HG03378 (cell line): Measurements from ENCODE around the gene ASB8.
"Not testable (repeated sequence)": the region's sequence is repeated elsewhere in the genome, so short reads cannot be mapped to it uniquely, and the experiment has no call there.

Source experiments
- ATAC-seq: cut with Tn5 transposase; IDR thresholded peaks from one replicate; pipeline ENCODE4 v1.9.1; 2021; ENCODE audit warnings: mild to moderate bottlenecking, moderate library complexity; ENCODE audit not compliant: unreplicated experiment

The ASB8 gene

DNA sequence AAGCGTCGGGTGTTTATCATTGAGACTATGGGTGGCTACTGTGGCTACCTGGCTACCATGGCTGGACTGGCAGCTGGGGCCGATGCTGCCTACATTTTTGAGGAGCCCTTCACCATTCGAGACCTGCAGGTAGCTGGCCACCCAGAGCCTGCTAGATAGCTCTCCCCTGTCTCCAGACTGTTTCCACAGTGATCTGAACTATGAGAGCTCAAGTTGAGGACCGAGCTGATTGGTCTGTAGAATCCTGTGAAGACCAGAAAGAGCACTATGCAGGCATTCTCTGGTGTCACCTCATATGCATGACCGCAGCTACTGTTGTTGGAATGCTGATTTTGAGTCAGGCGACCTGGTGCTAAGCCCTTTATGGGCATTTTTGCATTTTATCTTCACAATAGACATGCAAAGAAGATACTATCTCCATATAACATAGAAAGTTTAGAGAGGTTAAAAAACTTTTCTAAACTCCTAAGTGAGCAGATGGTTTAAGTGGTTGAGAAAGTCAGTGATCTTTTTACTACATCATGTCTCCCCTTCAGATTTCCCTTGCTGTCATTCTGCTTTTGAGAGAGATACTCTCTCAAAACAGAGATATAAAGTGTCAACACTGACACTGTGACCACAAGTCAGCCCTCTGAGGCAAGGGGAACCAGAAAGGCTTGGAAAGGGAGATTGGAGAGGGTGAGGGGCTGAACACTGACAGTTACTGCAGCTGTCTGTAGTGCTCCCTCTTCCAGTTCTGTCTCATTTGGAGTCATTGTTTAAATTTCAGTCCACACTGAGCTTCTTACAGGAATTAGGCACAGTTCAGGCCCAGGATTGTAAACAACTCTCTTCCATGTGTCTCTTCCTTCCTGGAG lies 14.3 kb downstream of the ASB8 start:
- ATAC-seq = no peak

DNA sequence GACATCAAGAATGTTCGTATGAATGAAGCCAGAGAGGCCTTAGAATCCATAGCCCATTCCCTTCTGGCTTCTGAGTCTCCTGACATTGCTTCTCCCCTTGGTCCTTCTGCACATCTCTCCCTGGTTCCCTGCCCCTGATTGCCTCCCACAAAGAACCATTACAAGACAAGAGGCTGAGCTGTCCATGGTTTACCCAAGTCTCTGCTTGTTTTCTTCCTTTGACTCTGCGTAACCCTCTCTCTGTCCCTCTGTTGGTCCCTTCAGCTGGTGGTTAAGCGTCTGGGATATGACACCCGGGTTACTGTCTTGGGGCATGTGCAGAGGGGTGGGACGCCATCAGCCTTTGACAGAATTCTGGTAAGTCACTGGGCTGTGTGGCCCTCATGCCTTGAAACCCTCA lies 22.3 kb downstream of the ASB8 start:
- ATAC-seq = no peak

DNA sequence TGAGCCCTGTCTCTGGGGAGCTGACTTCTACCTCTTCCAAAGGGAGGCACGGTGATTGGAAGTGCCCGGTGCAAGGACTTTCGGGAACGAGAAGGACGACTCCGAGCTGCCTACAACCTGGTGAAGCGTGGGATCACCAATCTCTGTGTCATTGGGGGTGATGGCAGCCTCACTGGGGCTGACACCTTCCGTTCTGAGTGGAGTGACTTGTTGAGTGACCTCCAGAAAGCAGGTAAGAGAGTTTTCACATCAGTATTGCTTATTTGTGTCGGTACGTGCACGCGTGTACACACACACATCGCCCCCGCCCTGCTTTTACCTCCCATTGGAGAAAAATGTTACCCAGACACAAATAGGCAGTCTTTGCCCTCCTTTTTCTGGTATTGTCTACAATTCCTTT lies 24.5 kb downstream of the ASB8 start:
- no peak for ATAC-seq

DNA sequence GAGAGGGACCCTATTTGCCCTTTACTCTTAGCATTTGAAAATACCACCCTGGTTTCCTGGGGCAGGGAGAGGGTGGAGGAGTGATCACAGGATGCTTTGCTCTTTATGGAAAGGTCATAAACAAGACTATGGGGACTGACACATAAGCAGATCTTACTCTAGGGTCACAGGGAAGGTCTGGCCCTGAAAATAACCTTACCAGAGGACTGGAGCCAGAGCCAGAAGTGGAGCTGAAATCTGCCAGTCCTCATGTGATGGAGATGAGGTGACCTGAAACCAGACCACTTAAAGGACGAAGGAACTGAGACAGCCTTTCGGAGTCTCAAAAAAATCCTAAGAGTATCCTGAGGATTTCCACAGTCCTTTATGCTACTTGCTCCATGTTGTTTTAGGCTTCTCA lies 25.8 kb downstream of the ASB8 start:
- ATAC-seq = no peak

DNA sequence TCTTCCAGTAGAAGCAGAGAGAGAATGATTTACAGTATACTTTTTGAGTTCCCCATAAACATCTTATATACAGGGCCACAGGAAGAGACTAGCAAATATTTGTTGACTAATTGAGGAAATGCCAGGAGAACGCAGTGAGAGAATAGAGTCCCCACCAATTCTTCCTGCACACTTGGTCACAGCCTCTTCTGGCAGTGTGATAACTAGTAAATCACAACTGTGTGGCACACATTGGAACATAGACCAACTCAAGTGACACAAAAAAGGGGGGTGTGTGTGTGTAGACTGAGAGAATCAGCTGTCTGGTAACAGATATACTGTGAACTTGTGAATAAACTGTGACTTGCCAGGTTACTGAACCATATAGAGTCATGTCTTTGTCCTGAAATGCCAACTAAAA lies 27.9 kb downstream of the ASB8 start:
- ATAC-seq = no peak

DNA sequence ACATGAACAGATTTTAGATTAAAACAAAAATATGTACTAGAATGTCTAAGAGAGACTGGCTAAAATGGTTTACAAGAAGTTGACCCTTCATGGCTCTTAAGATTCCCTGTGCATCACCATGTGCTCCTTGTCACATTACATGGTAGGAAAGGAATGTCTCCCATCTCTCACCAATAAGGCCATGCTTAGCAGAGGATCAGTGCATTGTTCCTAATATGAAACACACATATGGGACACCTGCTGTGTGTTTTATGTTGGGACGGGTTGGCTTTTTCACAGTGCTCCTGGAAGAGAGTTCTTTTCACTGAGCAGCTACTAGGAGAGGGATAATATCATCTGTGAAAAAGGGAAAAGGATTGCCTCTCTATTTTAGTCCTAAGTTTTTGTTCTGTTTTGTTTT lies 28.5 kb downstream of the ASB8 start:
- ATAC-seq = no peak

DNA sequence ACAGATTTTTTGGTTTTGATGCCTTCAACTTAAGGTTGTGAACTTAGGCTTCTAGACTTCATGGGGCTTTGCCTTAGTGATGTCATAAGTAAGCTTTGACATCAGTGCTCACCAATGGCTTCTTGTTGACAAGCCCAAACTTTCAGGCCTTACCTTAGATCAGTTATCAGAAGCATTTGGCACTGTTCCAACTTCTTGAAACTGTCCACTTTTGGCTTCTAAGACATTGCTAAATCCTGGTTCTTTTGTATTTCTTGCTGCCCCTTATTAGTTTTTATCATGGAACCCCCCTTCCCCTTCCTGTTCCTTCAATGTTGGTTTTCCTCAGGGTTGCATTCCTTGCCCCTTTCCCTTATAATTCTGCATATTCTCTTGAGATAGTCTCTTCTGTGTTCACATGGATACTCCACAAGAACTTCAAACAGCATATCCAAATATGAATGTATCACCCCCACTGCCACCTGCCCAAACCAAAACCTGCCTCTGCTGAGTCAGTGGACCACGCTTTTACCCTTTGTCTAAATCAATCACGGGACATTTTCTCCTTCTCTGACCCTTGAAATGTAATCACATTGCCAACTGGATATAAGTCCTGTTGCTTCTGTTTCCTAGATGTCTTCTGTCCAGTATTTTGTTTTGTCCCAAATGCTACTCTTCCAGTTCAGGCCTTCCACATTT lies 30.2 kb downstream of the ASB8 start:
- no peak for ATAC-seq

DNA sequence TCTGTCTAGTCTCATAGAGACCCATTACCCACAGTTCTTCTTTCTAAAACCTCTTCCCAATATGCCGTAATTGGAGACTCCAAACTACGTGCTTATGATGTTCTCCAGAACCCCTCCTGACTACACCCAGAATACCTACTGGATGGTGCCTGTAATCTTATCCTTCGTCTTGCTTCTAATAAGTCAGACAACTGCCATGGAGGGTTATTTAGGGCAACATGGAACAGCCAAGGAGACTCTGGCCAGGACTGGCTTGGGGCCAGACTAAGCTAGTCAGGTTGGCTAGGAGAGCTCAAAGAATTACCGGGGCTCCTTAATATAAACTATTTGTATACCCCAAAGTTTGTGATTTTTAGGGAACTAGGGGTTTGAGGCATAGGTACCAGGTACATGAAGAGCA lies 31.3 kb downstream of the ASB8 start:
- ATAC-seq = no peak

DNA sequence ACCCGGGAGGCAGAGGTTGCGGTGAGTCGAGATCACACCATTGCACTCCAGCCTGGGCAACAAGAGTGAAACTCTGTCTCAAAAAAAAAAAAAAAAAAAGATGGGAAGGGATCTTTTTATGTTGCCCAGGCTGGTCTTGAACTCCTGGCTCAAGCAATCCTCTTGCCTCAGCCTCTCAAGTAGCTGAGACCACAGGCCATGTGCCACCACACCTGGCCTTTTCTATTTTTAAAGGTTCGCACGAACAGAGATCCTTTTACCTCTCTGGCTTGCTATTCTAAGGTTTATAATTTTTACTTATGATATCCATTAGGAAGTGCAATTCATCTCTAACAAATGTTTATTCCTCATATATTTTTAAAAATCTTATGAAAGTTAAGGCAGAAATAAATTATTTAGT lies 31.8 kb downstream of the ASB8 start:
- ATAC-seq = not testable (repeated sequence)

DNA sequence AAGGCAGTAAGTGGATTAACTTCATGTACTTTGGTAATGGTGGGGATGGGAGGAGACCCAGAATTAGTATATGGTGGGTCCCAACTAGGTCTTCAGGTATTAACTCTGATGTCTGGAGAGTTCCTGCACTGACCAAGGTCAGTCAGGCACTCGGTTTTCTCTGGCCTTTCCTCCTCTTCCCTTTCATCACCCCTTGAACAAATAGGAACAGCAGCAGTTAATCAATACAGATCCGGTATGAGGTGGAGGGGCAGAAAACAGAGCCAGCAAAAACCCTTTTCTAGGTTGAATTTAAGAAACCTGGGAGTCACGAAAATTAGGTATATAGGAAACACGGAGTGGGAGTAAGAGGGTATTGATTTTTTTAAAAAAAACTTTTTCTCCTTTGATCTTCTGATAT lies 34.1 kb downstream of the ASB8 start:
- no peak for ATAC-seq

DNA sequence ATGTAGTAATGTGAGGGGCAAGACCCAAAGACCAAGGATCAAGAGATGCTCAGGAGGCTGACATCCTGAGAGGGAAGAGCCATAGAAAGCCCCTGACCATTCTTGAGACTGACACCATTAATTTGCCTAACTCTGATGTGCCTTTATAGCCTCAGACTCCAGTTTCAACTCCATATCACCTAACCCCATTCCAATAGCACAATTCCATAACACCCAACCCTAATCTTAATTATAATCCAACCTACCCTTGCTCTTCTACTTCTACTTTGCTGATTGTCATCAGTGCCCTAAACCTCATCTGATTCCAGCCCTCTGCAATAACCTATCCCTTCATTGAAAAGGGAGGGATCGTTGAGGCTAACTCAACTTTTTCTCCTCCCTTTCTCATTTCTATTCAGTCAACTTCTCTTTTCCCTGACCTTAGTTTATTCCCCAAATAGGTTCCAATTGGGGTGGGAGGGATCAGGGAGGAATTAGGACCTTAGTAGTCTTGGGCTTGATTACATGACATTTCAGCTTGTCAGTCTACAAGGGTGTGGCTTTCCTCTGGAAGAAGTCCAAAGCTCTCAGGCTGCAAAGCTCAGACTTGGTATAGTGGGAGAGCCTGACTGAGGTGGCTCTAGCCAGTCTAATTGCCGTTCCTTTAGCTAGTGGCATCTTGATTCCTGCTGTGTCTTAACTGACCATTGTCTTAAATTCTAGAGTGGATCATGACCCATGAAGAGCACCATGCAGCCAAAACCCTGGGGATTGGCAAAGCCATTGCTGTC lies 35.1 kb downstream of the ASB8 start:
- no peak for ATAC-seq

DNA sequence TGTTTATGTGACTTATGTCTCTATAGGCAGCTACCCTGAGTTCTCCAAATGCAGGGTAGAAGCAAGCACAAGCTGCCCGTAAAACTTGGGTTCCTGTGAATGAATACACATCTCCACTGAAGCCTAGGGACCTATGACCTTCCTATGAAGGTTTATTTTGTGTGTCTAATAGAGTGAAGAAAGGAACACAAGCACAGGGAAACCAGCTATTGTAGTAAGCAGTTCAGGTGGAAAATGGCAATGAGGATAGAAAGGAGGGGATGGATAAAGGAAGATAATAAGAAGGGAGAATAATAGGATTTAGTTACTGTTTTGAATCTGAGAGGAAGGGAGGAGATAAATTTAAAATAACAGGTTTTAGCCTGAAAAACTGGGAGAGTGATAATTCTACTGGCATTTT lies 35.8 kb downstream of the ASB8 start:
- no peak for ATAC-seq

DNA sequence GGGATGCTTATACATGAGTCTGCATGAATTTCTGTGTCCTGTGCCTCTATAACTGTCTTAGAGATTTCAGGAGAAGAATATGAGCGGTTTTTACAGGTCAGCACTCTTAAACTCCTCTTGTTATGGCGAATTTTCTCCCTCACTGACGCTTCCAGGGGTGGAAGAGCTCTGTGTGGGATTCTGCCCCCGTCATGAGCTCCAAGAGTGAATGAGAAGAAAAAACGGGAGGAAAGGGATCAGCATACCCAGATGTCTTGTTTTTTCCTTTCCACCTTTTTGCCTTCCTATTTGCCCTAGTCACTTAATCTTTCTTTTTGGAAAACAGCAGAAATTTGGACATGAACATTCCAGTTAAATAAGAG lies 37.5 kb downstream of the ASB8 start:
- ATAC-seq = no peak

DNA sequence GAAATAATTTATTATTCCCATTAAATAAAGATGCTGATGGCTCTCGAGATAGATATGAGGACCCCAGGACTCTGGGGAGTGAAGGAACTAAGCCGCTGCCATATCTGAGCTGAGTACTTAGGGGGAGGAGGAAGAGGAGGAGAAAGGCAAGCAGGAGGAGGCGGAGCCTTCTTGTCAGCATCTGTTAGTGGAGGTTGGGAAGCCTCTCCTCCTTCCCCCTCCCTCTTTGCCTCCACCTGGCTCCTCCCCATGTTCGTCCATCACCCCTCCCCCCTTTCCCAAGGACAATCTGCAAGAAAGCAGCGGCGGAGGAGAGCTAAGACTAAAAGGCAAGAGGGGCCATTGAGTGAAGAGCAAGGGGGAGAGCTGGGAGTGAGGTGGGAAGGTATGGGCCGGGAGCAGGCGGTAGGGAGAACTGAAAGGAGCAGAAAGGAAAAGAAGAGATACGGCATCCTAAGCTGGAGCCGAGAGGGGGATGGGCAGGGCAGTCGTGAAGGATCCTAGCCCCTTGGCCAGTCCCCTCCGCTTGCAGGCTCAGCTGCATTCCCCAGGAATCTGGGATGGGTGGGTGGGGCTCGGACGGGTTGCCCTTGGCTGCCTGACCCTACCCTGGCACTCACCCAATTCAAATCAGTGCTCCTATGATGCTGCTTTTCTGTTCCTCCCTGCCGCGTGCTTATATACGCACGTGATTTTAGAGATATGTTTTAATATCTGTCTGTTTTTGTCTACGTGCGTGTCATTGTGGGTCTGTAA lies 38.1 kb downstream of the ASB8 start, which contains the start of gene PFKM:
TSS of gene PFKM (plus strand) at position 287 of the 756 bp plus-strand sequence. CDS start 3,411 bp downstream, outside the sequence.
- peak; percentile 98 for ATAC-seq

DNA sequence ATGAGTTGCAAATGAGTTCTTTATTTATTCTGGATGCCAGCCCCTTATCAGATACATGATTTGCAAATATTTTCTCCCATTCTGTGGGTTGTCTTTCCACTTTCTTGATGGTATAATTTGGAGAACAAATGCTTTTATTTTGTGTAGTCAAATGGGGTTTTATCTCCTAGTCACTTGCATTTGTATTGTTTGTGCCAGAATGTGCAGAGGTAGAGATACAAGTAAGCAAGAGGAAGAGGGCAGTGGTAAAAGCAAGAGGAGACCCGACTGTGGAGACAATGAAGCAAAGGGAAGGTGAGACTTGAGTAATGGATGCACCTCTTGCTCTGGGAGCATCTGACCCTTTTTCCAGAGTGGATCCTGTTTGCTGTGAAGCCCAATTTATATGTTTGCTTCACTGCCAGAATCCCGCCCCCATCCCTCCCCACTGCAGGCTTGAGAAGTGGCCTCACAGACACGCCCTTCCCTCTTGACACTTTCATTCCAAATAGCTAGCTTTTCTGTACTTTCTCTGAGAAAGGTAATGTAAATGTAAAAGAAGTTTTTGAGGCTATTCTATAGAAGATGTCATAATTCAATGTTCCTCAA lies 38.9 kb downstream of the ASB8 start:
- no peak for ATAC-seq

DNA sequence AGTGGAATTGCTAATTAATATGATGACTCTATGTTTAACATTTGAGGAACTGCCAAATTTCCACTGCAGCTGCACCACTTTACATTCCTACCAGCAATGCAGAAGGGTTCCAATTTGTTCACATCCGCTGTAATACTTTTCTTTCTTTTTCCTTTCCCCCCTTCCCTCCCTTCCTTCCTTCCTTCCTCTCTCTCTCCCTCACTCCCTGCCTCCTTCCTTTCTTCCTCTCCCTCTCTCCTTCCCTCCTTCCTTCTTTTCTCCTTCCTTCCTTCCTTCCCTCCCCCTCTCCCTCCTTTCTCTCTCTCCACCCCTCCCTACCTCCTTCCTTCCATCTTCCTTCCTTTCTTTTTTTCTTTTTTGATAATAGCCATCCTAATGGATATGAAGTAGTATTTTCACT lies 41.4 kb downstream of the ASB8 start:
- no peak for ATAC-seq

DNA sequence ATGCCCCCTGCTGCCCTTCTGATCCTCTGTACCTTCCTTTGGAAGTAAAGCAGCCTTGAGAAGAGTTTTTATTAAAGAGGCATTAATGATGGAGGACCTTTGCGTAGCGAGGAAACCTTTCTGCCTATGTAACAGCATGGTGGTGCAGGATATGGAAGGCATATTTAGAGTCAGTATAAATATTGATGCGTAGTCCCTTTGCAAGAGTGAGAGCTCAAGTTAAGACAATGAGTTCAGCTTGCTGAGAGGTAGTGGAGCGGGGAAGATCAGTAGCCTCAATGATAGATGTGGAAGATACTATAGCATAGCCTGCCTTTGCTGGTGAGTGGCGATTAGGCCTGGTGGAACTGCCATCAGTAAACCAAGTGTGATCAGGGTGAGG lies 46.0 kb downstream of the ASB8 start:
- ATAC-seq = not testable (repeated sequence)

DNA sequence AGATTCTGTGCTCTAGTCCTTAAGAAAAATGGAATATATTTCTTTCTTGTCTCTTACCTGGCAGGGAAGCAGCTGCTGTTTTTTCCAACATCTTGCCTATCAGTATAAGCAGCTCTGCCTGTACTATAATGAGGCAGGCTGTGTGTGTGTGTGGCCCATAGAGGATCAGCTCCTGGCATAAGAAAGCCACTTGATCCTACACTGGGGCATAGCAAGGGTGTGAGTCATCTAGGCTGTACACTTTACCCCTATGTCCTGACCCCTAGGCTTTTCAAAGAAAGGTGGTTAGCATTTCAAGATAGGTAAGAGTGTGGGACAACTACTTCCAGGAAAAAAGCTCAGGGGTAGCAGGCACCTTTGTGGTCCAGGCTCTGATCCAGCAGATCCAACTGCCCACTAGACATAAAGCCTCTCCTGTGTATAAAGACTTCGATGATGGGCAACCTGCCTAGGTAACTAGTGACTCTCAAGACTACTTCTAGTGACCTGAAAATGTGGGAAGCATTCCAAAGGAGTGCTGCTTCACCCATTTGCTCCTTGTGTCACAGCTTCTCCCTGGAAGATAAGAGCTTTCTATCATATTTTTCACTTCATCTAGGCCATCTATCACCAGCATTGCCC lies 46.5 kb downstream of the ASB8 start:
- ATAC-seq = no peak

DNA sequence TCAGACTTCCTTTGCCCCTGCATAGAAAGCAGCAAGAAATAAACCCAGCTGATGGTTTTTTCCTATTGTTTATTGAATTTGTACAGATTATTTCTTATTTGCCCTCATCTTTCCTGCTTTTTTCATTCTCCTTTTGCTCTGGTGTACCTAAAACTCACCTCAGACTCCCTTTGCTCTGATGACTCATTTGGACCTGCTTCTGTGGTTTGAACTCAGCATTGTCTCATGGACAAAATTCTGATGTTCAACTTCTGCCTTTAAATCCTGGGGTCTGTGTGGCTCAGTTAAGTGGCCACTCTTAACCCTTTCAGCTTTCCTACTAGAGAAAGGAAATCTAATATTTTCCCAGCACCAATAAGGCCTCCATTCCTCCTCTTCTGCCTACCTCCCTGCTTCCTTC lies 47.9 kb downstream of the ASB8 start:
- no peak for ATAC-seq
